NCI-H748 treated with DMSO at 0.1 percent for 48 hours (cell line): Measurements from ENCODE around the gene CCDC167.
A peak's percentile ranks its signal among the peaks of the same experiment; 100 is the strongest.
"Not testable (repeated sequence)": the region's sequence is repeated elsewhere in the genome, so short reads cannot be mapped to it uniquely, and the experiment has no call there.

Source experiments
- DNase-seq: peaks from one replicate; lab custom pipeline; 2025; lab: John Stamatoyannopoulos, UW

CCDC167 gene

GRCh38 chr6:37507690-37508421 is 8.2 kb upstream of the CCDC167 start:
- no peak for DNase-seq

DNA sequence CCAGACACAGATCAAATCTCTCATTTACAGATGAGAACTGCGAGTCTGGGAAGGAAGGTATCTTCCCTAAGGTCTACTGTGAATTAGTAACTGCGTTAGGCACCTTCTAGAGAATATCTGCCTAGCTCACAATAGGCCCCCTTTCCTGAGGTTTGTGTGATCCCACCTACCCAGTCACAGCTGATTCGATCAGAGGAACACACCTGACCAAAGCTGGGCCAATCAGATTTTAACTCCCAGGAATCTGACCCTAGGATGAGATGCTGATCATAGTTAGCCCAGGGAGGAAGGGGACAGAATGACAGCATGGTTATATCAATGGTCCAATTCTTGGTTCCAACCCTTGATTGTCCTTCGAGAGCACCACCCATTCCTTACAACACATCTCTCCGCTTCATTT is 7.4 kb upstream of the CCDC167 start:
- no peak for DNase-seq

DNA sequence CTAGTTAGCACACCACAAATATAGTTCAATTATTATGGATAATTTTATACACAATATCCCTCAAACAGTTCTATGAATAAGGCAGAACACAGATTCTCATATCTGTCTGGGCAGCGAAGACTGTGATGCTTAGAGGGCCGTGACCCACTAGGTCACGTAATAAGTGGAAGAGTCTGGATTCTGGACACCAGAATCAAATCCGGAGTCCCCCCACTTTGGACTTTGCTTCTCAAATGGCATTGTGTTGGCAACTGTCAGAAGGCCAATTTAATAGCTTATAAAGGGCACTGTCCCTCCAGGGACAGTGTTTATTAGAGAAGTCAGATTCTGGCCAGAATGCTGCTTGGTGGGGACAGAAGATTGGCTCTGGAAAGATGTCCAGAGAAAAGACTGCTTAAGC is 6.8 kb upstream of the CCDC167 start:
- DNase-seq, result no peak

DNA sequence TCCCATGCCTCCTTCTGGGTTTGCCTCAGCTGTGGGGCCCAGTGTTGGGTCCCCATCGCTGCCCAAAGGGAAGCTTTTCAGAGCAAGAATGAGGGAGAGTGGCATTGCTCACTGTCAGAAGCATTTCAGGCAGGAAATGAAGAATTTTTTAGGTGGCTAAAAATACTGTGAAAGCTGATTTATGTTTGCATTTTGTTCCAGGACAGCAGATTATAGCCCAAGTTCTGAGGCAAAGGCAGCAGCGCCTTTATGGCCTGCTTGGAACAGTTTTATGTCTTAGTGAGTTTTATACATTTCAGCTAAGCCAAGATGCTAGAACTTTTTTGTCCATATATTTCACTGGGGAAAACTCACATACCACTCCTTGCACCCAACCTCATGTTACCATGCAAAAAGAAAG is 4.3 kb upstream of the CCDC167 start:
- no peak for DNase-seq

DNA sequence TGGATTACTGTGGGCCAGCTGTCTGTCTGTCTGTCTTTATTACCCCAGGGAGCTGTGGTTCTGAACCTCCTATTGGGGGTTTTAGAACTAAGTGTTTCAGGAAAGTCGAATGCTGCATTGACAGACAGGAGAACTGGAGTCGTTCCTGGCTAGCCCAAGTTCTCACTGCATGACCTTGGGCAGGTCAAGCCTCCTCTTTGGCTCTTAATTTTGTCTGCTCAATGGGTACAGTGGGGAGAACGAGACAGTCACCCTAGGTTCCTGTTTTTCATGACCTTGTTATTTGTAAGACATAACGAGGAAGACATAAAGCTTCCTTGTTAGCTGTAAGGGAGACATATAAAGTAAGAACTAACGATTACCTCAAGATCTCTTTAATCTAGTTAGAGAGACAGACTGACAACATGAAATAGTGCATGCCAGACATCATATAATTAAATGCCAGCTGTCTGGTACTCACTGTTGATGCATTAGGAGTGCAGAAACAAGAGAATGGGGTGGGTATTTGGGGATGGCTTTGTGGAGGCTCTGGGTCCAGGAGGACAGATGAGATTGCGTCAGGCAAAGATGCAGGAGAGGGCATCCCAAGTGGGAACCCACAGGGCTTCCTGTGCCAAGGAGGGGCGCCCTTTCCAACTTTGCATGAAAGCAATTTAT is 3.7 kb upstream of the CCDC167 start:
- DNase-seq, result no peak

GRCh38 chr6:37502703-37503291 is 3.1 kb upstream of the CCDC167 start:
- DNase-seq, result peak; percentile 90

GRCh38 chr6:37501632-37502491 is 2.2 kb upstream of the CCDC167 start:
- DNase-seq, result no peak

DNA sequence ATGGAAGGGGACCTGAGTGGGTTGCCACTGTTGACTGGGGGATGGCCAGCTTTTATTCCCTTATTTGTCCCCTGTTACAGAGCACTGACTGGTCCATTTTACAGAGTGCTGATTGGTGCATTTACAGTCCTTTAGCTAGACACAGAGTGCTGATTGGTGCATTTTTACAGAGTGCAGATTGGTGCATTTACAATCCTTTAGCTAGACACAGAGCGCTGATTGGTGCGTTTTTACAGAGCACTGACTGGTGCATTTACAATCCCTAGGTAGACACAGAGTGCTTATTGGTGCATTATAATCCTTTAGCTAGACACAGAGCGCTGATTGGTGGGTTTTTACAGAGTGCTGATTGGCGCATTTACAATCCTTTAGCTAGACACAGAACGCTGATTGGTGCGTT is 1.2 kb upstream of the CCDC167 start:
- DNase-seq, result not testable (repeated sequence)

GRCh38 chr6:37500294-37500608 is 558 bp upstream of the CCDC167 start:
- no peak for DNase-seq

GRCh38 chr6:37496951-37497885 is 2.5 kb downstream of the CCDC167 start:
- no peak for DNase-seq

GRCh38 chr6:37495244-37495934 is 4.3 kb downstream of the CCDC167 start:
- DNase-seq, result peak; percentile 57

- peak; percentile 73 for DNase-seq
These were observed 6.1 kb downstream of the CCDC167 start for GRCh38 chr6:37493661-37493995.

DNA sequence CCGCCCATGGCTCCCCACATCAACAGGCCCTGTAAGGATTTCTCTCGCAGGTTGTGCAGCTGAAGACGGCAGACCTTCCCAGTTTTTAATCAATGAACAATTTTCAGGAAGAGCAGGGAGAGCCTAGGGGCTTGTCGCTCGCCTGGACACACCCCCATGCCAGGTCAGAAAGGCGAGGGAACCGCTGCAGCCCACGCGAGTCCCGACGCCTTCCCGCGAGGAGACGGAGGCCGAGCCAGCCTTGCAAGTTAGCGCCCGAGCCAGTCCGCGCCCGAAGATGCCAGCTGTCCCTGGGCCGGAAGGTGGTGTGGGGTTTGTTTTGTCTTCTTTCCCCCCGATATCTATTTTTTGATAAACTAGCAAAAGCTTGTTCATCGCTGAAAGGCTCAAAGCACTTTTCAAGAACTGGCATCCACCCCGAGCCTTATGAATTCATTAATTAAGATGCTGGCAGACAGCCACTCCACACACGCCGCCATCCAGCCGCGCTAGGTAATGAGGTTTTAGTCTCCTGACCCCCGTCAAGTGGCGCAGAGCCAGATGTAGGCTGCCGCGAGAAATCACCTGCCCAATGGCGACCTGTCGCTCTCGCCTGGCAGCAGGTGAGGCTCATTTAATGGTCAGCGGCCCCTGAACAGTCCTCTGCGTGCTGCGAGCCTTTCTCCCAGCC is 6.6 kb downstream of the CCDC167 start:
- DNase-seq, result peak; percentile 82

DNA sequence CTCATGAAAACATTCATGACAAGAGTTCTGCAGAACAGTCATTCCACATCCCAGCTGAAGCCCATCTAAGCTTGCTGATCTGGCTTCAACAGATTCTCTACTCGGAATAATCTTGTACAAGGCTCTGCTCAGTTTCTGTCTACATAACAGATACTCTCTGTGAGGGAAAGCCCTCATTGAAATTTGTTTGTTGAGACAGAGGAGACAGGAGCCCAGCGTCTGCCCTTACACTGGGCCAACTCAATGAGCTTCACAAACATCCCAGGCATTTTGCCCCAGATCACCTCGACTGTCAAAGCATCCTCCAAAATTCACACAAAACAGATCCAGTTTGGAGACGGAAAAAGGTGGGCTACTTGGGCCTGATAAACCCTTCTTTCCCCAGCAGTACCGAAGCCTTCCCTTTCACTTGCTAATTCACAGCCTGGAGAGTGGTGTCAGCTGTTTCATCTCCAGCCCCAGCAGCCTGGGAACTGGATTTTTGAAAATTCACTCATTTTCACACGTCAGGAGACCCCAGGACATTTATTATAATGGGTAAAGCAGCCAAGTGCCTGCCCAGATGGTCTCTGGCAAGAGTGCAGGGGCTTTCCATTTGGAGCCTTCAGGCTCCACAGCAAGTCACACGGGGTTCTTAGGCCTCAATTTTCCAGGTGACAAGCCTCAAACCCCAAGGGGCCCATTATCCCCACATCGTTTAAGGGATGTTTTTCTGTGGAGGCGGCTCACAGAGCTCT is 7.3 kb downstream of the CCDC167 start:
- DNase-seq, result no peak

DNA sequence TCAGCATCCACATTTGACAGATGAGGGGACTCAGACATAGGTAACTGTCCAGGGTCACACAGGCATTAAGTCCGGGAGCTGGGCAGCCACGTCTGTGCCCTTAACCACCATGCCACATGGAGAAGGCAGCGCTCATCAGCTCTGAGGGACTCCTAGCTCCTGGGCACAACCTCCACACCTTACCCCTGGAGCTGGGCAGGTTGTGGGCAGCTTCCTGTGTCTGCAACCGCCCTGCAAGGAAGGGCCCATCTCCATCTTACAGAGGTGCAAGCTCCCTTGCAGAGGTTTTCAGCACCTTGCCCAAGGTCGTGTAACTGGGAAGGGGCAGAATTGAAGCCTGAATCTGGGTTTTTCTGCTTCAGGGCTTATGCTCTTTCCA is 7.9 kb downstream of the CCDC167 start:
- DNase-seq, result no peak

GRCh38 chr6:37491171-37491829 is 8.4 kb downstream of the CCDC167 start:
- DNase-seq, result no peak

- no peak for DNase-seq
These were observed 9.0 kb downstream of the CCDC167 start for GRCh38 chr6:37490536-37491170.

DNA sequence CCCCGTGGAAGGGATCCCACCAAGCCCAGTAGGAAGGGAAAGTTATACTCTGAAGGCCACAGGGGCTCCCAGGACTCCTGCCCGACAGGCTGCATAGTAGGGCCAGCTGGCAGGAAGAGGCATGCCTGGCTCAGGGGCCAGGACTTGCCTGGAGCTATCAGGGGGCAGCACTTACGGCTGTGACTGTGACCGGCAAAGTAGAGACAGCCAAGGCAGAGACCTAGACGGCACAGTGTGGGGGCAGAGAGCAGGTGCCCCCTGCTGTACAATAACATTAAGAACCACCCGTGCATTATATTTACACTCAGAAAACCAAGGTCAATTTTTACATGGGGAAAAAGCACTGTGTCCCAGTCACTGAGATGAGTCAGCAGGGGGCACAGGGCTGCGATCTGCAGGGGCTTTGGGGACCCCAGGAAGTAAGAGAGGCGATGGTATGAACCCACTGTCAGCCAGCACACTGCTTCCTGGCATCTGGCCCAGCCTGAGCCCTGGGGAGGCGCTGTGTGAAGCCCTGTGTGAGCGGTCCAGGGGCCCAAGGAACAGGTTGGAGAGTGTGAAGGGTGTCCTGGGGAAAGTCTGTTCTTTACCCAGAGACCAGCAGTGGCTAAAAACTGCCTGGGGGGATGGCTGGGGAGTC is 9.9 kb downstream of the CCDC167 start:
- no peak for DNase-seq
